CD4-positive, alpha-beta T cell (primary cell): ENCODE measurements around the gene DYNLT1. TPM values are rescaled to one million over a fixed set of nuclear protein-coding genes. Genes with fewer than 3 reads are reported as not detected.

Experiments
- ATAC-seq: fragments of 200-7000 bp; cut with Tn5 transposase; one replicate; pipeline ENCODE4 v1.10.0; 2022; ENCODE audit warnings: mild to moderate bottlenecking; ENCODE audit not compliant: poor library complexity
- CTCF ChIA-PET: fragments of 350-600 bp; sonication (Branson Sonifier 250); formaldehyde crosslinking; loops from one replicate; lab custom pipeline; 2021; ENCODE audit warnings: antibody characterized with exemption, inconsistent platforms; lab: Charles Lee
- POLR2A ChIA-PET: fragments of 350-600 bp; sonication (Branson Sonifier 250); formaldehyde crosslinking; loops from one replicate; lab custom pipeline; 2021; ENCODE audit warnings: antibody characterized with exemption, inconsistent platforms; lab: Charles Lee
- DNase-seq, 14 experiments: peaks; one replicate each; pipeline ENCODE4 v3.0.0-alpha.2; 2013 to 2020; ENCODE audit warnings: mixed read lengths in 2 of 14
- H3K27ac ChIP-seq, 2 donors: one replicate each; pipeline versions ENCODE4 v1.5.1 to v1.7.0; 2013; ENCODE audit warnings: low read length in 2 of 2, low read depth in 1 of 2, mild to moderate bottlenecking in 1 of 2
- H3K27me3 ChIP-seq, 2 experiments: 1 replicate in 1 of 2; 2 replicates in 1 of 2; pipeline versions ENCODE4 v1.6.1 to v1.7.0; 2013; ENCODE audit warnings: low read length in 2 of 2, control low read depth in 1 of 2, mild to moderate bottlenecking in 1 of 2, moderate library complexity in 1 of 2; ENCODE audit not compliant: insufficient read depth in 2 of 2, control insufficient read depth in 1 of 2
- H3K36me3 ChIP-seq: one replicate; pipeline ENCODE4 v1.6.1; 2013; ENCODE audit warnings: low read length, control low read depth; ENCODE audit not compliant: insufficient read depth
- H3K4me1 ChIP-seq: one replicate; pipeline ENCODE4 v1.6.1; 2013; ENCODE audit warnings: low read length, control low read depth; ENCODE audit not compliant: insufficient read depth
- H3K4me3 ChIP-seq: one replicate; pipeline ENCODE4 v1.5.1; 2013; ENCODE audit warnings: mild to moderate bottlenecking, low read length, moderate library complexity
- H3K9me3 ChIP-seq, 2 experiments: 1 replicate in 1 of 2; 2 replicates in 1 of 2; pipeline versions ENCODE4 v1.6.1 to v1.7.0; 2013; ENCODE audit warnings: low read length in 2 of 2, mild to moderate bottlenecking in 2 of 2, control low read depth in 1 of 2, moderate library complexity in 1 of 2; ENCODE audit not compliant: control insufficient read depth in 1 of 2, insufficient read depth in 1 of 2
- H3K27ac Mint-ChIP-seq: one replicate; pipeline ENCODE4 v1.8.0; 2020; ENCODE audit warnings: mixed read lengths
- H3K27me3 Mint-ChIP-seq: one replicate; pipeline ENCODE4 v1.8.0; 2021; ENCODE audit warnings: mixed read lengths
- H3K36me3 Mint-ChIP-seq: one replicate; pipeline ENCODE4 v1.8.0; 2021; ENCODE audit warnings: low read depth, mixed read lengths
- H3K4me1 Mint-ChIP-seq: one replicate; pipeline ENCODE4 v1.8.0; 2021; ENCODE audit warnings: low read depth, mixed read lengths
- H3K4me3 Mint-ChIP-seq: one replicate; pipeline ENCODE4 v1.8.0; 2020; ENCODE audit warnings: mild to moderate bottlenecking, mixed read lengths
- H3K9me3 Mint-ChIP-seq: one replicate; pipeline ENCODE4 v1.8.0; 2020; ENCODE audit warnings: mixed read lengths
- intact Hi-C, 2 experiments: fragments of 100-400 bp; cut with DNase I in 1 of 2; cut with micrococcal nuclease in 1 of 2; formaldehyde crosslinking; loops; one replicate each; pipeline versions ENCODE4 v1.15.1 to v1.9.0; 2023 to 2025; cut with DNase I, micrococcal nuclease
- total RNA-seq, 174 experiments: library from RNA in 2 of 174; stranded (reverse) in 2 of 174; gene quantifications; one replicate each; pipeline ENCODE4 v1.2.3 and lab custom pipeline; 2021 to 2026
- TF ChIP-seq, protein P1 (sequence below): fragments of 200-600 bp; IDR thresholded peaks from one replicate; pipeline ENCODE4 v1.8.0; 2022; ENCODE audit warnings: antibody characterized with exemption, mild to moderate bottlenecking

DYNLT1 gene
- total RNA-seq, 2 experiments from 2014 or later, result 170 to 182 TPM

DNA sequence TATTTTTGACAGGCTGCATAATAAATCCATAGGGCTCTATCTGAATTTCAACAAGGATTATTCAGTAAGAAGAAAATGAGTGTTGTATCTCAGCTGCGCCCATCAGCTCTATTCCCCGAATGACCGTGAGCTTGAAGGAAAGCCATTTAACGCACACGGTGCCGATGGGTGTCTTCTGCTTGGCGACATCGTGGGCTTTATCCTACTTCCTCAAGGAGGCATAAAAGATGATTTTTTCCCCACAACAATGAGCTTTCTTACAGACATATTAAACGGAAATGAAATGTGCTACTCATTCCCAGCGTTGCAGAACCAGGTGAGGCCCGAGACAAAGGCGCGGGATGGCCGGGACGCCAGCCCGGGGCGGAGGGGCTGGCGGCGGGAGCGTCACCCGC is 710 bp downstream of the DYNLT1 start:
- H3K27ac ChIP-seq, result peak overlapping the region; percentile 52 to 93
- H3K4me1 Mint-ChIP-seq, result peaks cover 67% of the 10 kb centered on the region
- ChIA-PET CTCF (interaction anchor here (1.3 to 5.1 kb wide), 4 partner anchors 10 to 423 kb away, joined by 3 to 18 read pairs (median 5); no protein-coding TSS in a partner anchor), POLR2A (interaction anchor here (0.7 to 3.1 kb wide), 17 partner anchors 9 to 477 kb away, joined by 3 to 71 read pairs (median 6); no protein-coding TSS in a partner anchor)
- no peaks in the 10 kb centered on the region for H3K9me3 ChIP-seq
- no peaks in the 10 kb centered on the region for H3K27me3 Mint-ChIP-seq
- H3K36me3 ChIP-seq, result peaks cover 27% of the 10 kb centered on the region
- H3K9me3 Mint-ChIP-seq, result no peaks in the 10 kb centered on the region
- peak overlapping the region; percentile 82 for H3K4me3 ChIP-seq
- peaks cover 53% of the 10 kb centered on the region for H3K4me1 ChIP-seq
- intact Hi-C loops, result loop anchor here (1.0 to 10.0 kb wide), 4 partner anchors 9 to 1269 kb away; no protein-coding TSS in a partner anchor
- DNase-seq (no peak), ATAC-seq (peak; percentile 5)
- peak overlapping the region; percentile 97 for H3K27ac Mint-ChIP-seq
- H3K36me3 Mint-ChIP-seq, result peaks cover 64% of the 10 kb centered on the region
- H3K4me3 Mint-ChIP-seq, result peak overlapping the region; percentile 100
- TF ChIP-seq, protein P1, sequence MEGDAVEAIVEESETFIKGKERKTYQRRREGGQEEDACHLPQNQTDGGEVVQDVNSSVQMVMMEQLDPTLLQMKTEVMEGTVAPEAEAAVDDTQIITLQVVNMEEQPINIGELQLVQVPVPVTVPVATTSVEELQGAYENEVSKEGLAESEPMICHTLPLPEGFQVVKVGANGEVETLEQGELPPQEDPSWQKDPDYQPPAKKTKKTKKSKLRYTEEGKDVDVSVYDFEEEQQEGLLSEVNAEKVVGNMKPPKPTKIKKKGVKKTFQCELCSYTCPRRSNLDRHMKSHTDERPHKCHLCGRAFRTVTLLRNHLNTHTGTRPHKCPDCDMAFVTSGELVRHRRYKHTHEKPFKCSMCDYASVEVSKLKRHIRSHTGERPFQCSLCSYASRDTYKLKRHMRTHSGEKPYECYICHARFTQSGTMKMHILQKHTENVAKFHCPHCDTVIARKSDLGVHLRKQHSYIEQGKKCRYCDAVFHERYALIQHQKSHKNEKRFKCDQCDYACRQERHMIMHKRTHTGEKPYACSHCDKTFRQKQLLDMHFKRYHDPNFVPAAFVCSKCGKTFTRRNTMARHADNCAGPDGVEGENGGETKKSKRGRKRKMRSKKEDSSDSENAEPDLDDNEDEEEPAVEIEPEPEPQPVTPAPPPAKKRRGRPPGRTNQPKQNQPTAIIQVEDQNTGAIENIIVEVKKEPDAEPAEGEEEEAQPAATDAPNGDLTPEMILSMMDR, result no peak
- H3K27me3 ChIP-seq, result no peaks in the 10 kb centered on the region

- no peak overlapping the region for H3K27ac ChIP-seq
- H3K4me1 Mint-ChIP-seq, result peaks cover 74% of the 10 kb centered on the region
- ChIA-PET POLR2A (interaction anchor here (1.0 to 2.6 kb wide), 5 partner anchors 8 to 49 kb away, joined by 3 to 11 read pairs (median 4); no protein-coding TSS in a partner anchor), CTCF (interaction anchor here (0.6 to 5.1 kb wide), 4 partner anchors 8 to 56 kb away, joined by 3 to 18 read pairs (median 6); partner anchors contain the start of gene SYTL3)
- H3K4me3 Mint-ChIP-seq, result peak overlapping the region; percentile 100
- H3K27me3 ChIP-seq, result no peaks in the 10 kb centered on the region
- H3K36me3 ChIP-seq, result peaks cover 39% of the 10 kb centered on the region
- H3K27me3 Mint-ChIP-seq, result no peaks in the 10 kb centered on the region
- DNase-seq (no peak), ATAC-seq (no peak)
- TF ChIP-seq, protein P1, result no peak
- H3K9me3 ChIP-seq, result no peaks in the 10 kb centered on the region
- peak overlapping the region; percentile 97 for H3K27ac Mint-ChIP-seq
- no peak overlapping the region for H3K4me3 ChIP-seq
- intact Hi-C loops, result loop anchor here (10.0 kb wide), 2 partner anchors 463 to 1267 kb away; no protein-coding TSS in a partner anchor
- peaks cover 76% of the 10 kb centered on the region for H3K36me3 Mint-ChIP-seq
- H3K9me3 Mint-ChIP-seq, result no peaks in the 10 kb centered on the region
- peaks cover 61% of the 10 kb centered on the region for H3K4me1 ChIP-seq
Measured at GRCh38 chr6:158642097-158642601, 2.4 kb downstream of the DYNLT1 start.

DNA sequence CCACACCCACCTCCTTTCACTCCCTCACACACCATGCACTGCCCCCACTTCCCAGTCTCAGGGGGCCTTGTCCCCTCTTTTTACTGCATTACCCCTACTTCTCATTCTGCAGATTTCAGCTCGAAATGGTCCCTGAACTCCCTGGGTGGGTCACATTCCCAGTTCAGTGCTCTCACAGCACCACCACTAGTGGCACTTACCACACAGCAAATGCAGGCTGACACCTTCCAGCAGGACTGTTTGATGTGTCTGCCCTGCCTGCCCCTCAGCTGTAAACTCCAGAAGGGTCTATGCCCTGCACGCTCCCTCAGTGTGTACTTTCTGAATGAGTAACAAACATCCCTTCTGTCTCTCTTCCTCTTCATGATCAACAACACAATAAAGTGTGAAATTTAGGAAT is 4.0 kb downstream of the DYNLT1 start:
- POLR2A ChIA-PET, result interaction anchor here (0.6 to 2.6 kb wide), 2 partner anchors 10 to 13 kb away, joined by 3 to 7 read pairs; no protein-coding TSS in a partner anchor
- peak overlapping the region in 1 of 2 donors; percentile 33 for H3K27ac ChIP-seq
- peaks cover 53% of the 10 kb centered on the region for H3K36me3 ChIP-seq
- H3K4me1 ChIP-seq, result peaks cover 70% of the 10 kb centered on the region
- H3K9me3 Mint-ChIP-seq, result no peaks in the 10 kb centered on the region
- no peaks in the 10 kb centered on the region for H3K9me3 ChIP-seq
- intact Hi-C loops, result loop anchor here (10.0 kb wide), 2 partner anchors 464 to 1266 kb away; no protein-coding TSS in a partner anchor
- H3K27me3 ChIP-seq, result no peaks in the 10 kb centered on the region
- peaks cover 89% of the 10 kb centered on the region for H3K36me3 Mint-ChIP-seq
- DNase-seq, result no peak
- peak overlapping the region; percentile 17 for H3K4me3 Mint-ChIP-seq
- CTCF ChIA-PET, result interaction anchor here (1.6 to 5.1 kb wide), 4 partner anchors 10 to 51 kb away, joined by 5 to 18 read pairs (median 7); partner anchors contain the start of gene SYTL3
- no peak for ATAC-seq
- no peaks in the 10 kb centered on the region for H3K27me3 Mint-ChIP-seq
- H3K4me3 ChIP-seq, result no peak overlapping the region
- peak overlapping the region; percentile 97 for H3K27ac Mint-ChIP-seq
- H3K4me1 Mint-ChIP-seq, result peaks cover 85% of the 10 kb centered on the region
- TF ChIP-seq, protein P1, result no peak
